Natural killer cell (primary cell): ENCODE data around the gene EPS15. TPM values are rescaled to one million over a fixed set of nuclear protein-coding genes. Genes with fewer than 3 reads are reported as not detected.
"Not testable (repeated sequence)": the region's sequence is repeated elsewhere in the genome, so short reads cannot be mapped to it uniquely, and the experiment has no call there.

ENCODE experiments used
- ATAC-seq, 3 donors: fragments of 150-1000 bp in 2 of 3; fragments of 200-7000 bp in 1 of 3; cut with Tn5 transposase; 1 replicate in 1 of 3; 2 replicates in 2 of 3; pipeline ENCODE4 v1.10.0; 2021; ENCODE audit warnings: mild to moderate bottlenecking in 2 of 3, moderate library complexity in 2 of 3
- DNase-seq, 2 donors: peaks; one replicate each; pipeline versions ENCODE4 v3.0.0 to v3.0.0-alpha.2; 2013 to 2021; ENCODE audit warnings: mixed read lengths in 1 of 2
- H3K27ac ChIP-seq: one replicate; pipeline ENCODE4 v1.5.1; 2013; ENCODE audit warnings: mild to moderate bottlenecking, low read length
- H3K27me3 ChIP-seq: one replicate; pipeline ENCODE4 v1.6.1; 2013; ENCODE audit warnings: low read length; ENCODE audit not compliant: control insufficient read depth, insufficient read depth
- H3K36me3 ChIP-seq: one replicate; pipeline ENCODE4 v1.6.1; 2013; ENCODE audit warnings: low read length; ENCODE audit not compliant: control insufficient read depth, insufficient read depth
- H3K4me1 ChIP-seq: one replicate; pipeline ENCODE4 v1.6.1; 2013; ENCODE audit warnings: low read length; ENCODE audit not compliant: control insufficient read depth, insufficient read depth
- H3K4me3 ChIP-seq: one replicate; pipeline ENCODE4 v1.5.1; 2013; ENCODE audit warnings: low read length
- H3K9me3 ChIP-seq: one replicate; pipeline ENCODE4 v1.6.1; 2013; ENCODE audit warnings: low read length; ENCODE audit not compliant: control insufficient read depth, insufficient read depth
- H3K27ac Mint-ChIP-seq, 2 donors: one replicate each; pipeline ENCODE4 v1.8.0; 2022; ENCODE audit warnings: mild to moderate bottlenecking in 2 of 2, mixed read lengths in 2 of 2, moderate library complexity in 1 of 2
- H3K27me3 Mint-ChIP-seq, 2 donors: one replicate each; pipeline ENCODE4 v1.8.0; 2022; ENCODE audit warnings: low read depth in 2 of 2, mixed read lengths in 2 of 2
- H3K36me3 Mint-ChIP-seq: one replicate; pipeline ENCODE4 v1.8.0; 2022; ENCODE audit warnings: mixed read lengths
- H3K4me1 Mint-ChIP-seq, 2 donors: one replicate each; pipeline ENCODE4 v1.8.0; 2022; ENCODE audit warnings: mixed read lengths in 2 of 2
- H3K4me3 Mint-ChIP-seq: one replicate; pipeline ENCODE4 v1.8.0; 2022; ENCODE audit warnings: mild to moderate bottlenecking, moderate library complexity, mixed read lengths
- H3K9me3 Mint-ChIP-seq, 2 donors: one replicate each; pipeline ENCODE4 v1.8.0; 2022; ENCODE audit warnings: mixed read lengths in 2 of 2
- WGBS: methylation state at CpG from one replicate; pipeline ENCODE4 v1.1.7; 2013; ENCODE audit warnings: missing lambda C conversion rate; ENCODE audit not compliant: insufficient coverage; 5-methylcytosine and 5-hydroxymethylcytosine counted together
- intact Hi-C: fragments of 100-400 bp; cut with micrococcal nuclease; formaldehyde crosslinking; loops from one replicate; pipeline ENCODE4 v1.14.2; 2022
- total RNA-seq, 4 donors: library from RNA; stranded (reverse); fragments of 120-200 nt in 1 of 4; gene quantifications; one replicate each; pipeline versions ENCODE4 v1.2.3 to v1.2.4, GENCODE V29; 2013 to 2022
- TF ChIP-seq, protein P1 (sequence below): fragments of 200-600 bp; IDR thresholded peaks from one replicate; pipeline ENCODE4 v1.8.0; 2022; ENCODE audit warnings: antibody characterized with exemption

Gene EPS15
- total RNA-seq, 3 donors from 2014 or later (not counting 1 experiment from before 2014, with no cell fraction given): 92.7 to 127 (median 93.5) TPM

- Histone ChIP-seq H3K4me1 (no peaks in the 10 kb centered on the region), H3K27me3 (no peaks in the 10 kb centered on the region), H3K4me3 (no peak overlapping the region), H3K36me3 (peaks cover 41% of the 10 kb centered on the region), H3K9me3 (no peaks in the 10 kb centered on the region), H3K27ac (no peak overlapping the region)
- no peak overlapping the region for H3K27ac Mint-ChIP-seq
- no peak overlapping the region for H3K4me3 Mint-ChIP-seq
- intact Hi-C loops: no loop called here
- peaks cover 0 to 9% of the 10 kb centered on the region in 2 donors for H3K4me1 Mint-ChIP-seq
- H3K27me3 Mint-ChIP-seq: no peaks in the 10 kb centered on the region
- TF ChIP-seq, protein P1, sequence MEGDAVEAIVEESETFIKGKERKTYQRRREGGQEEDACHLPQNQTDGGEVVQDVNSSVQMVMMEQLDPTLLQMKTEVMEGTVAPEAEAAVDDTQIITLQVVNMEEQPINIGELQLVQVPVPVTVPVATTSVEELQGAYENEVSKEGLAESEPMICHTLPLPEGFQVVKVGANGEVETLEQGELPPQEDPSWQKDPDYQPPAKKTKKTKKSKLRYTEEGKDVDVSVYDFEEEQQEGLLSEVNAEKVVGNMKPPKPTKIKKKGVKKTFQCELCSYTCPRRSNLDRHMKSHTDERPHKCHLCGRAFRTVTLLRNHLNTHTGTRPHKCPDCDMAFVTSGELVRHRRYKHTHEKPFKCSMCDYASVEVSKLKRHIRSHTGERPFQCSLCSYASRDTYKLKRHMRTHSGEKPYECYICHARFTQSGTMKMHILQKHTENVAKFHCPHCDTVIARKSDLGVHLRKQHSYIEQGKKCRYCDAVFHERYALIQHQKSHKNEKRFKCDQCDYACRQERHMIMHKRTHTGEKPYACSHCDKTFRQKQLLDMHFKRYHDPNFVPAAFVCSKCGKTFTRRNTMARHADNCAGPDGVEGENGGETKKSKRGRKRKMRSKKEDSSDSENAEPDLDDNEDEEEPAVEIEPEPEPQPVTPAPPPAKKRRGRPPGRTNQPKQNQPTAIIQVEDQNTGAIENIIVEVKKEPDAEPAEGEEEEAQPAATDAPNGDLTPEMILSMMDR: no peak
- DNase-seq (no peak), ATAC-seq (no peak)
- no peaks in the 10 kb centered on the region for H3K9me3 Mint-ChIP-seq
- WGBS: 100% methylated on average over 1 of the region's 1 CpG
- H3K36me3 Mint-ChIP-seq: no peaks in the 10 kb centered on the region
Measured at GRCh38 chr1:51463561-51463960, 55.5 kb downstream of the EPS15 start.

DNA sequence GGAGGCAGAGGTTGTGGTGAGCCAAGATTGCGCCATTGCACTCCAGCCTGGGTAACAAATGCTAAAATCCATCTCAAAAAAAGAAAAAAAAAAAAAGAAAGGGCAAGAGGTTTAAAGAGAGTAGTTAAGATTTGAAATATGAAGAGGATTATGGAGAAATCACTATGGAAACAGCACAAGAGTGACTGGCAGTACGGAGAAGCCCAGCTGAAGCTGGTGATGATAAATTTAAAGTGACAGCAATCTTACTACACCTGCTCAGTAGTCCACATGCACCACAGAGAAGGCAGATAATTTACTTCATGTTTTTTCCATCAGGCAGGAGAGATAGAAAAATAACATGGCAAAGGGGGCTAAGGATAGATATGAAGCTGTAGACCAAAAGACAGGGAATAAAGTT is 56.8 kb downstream of the EPS15 start:
- H3K4me1 Mint-ChIP-seq, ATAC-seq, H3K36me3 Mint-ChIP-seq, H3K9me3 ChIP-seq, intact Hi-C loops, H3K4me1 ChIP-seq, DNase-seq, H3K4me3 ChIP-seq, H3K27ac ChIP-seq, H3K4me3 Mint-ChIP-seq, H3K27me3 ChIP-seq, H3K27me3 Mint-ChIP-seq, H3K9me3 Mint-ChIP-seq: not testable (repeated sequence)
- 96% methylated on average over 2 of the region's 2 CpGs for WGBS
- peaks cover 38% of the 10 kb centered on the region for H3K36me3 ChIP-seq
- peak overlapping the region in 1 of 2 donors; percentile 4 for H3K27ac Mint-ChIP-seq

GRCh38 chr1:51454554-51454953 is 64.5 kb downstream of the EPS15 start:
- no peak overlapping the region for H3K4me3 ChIP-seq
- no peak overlapping the region for H3K27ac Mint-ChIP-seq

GRCh38 chr1:51453010-51453409 is 66.1 kb downstream of the EPS15 start:
- H3K27ac ChIP-seq: no peak overlapping the region
- DNase-seq (no peak), ATAC-seq (no peak)
- H3K4me3 ChIP-seq: no peak overlapping the region
- H3K9me3 ChIP-seq: no peaks in the 10 kb centered on the region
- TF ChIP-seq, protein P1: no peak
- Mint-ChIP-seq H3K9me3 (no peaks in the 10 kb centered on the region), H3K36me3 (no peaks in the 10 kb centered on the region), H3K27ac (no peak overlapping the region), H3K4me3 (no peak overlapping the region), H3K4me1 (peaks cover 0 to 5% of the 10 kb centered on the region in 2 donors), H3K27me3 (no peaks in the 10 kb centered on the region)
- H3K4me1 ChIP-seq: no peaks in the 10 kb centered on the region
- no peaks in the 10 kb centered on the region for H3K27me3 ChIP-seq
- peaks cover 17% of the 10 kb centered on the region for H3K36me3 ChIP-seq
- intact Hi-C loops: no loop called here
- no CpG with 5 or more reads among the region's 2 CpGs for WGBS

More at GRCh38 chr1:51454554-51454953, 64.5 kb downstream of the EPS15 start:
- no peak for DNase-seq
- no peaks in the 10 kb centered on the region for H3K4me1 ChIP-seq
- no peaks in the 10 kb centered on the region for H3K36me3 Mint-ChIP-seq
- no peaks in the 10 kb centered on the region for H3K9me3 ChIP-seq
- no peaks in the 10 kb centered on the region for H3K27me3 Mint-ChIP-seq
- no peak overlapping the region for H3K4me3 Mint-ChIP-seq
- H3K4me1 Mint-ChIP-seq: no peaks in the 10 kb centered on the region
- H3K27ac ChIP-seq: no peak overlapping the region
- peaks cover 24% of the 10 kb centered on the region for H3K36me3 ChIP-seq
- intact Hi-C loops: no loop called here
- TF ChIP-seq, protein P1: no peak
- no peaks in the 10 kb centered on the region for H3K9me3 Mint-ChIP-seq
- WGBS: 100% methylated on average over 3 of the region's 4 CpGs
- ATAC-seq: no peak
- no peaks in the 10 kb centered on the region for H3K27me3 ChIP-seq

DNA sequence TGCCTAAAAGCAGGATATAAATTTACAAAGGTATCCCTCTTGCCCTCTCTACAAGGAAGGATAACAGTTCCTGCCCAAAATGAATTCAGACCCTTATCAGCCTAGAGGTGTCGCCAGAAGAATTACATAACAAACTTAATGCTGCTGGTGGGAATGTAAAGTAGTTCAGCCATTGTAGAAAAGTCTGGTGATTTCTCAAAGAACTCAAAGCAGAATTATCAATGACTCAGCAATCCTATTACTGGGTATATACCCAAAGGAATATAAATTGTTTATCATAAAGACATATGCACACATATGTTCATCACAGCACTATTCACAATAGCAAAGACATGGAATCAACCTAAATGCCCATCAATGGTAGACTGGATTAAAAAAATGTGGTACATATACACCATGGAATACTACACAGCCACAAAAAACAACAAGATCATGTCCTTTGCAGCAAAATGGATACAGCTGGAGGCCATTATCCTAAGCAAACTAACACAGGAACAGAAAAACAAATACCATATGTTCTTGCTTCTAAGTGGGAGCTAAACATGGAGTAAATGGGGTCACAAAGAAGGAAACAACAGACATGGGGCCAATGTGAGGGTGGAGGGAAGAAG is 70.1 kb downstream of the EPS15 start:
- intact Hi-C loops, H3K9me3 Mint-ChIP-seq, H3K4me1 Mint-ChIP-seq, DNase-seq, H3K36me3 Mint-ChIP-seq, H3K4me3 Mint-ChIP-seq, H3K4me1 ChIP-seq, H3K27me3 Mint-ChIP-seq, H3K4me3 ChIP-seq, ATAC-seq, H3K9me3 ChIP-seq, H3K27me3 ChIP-seq, H3K27ac ChIP-seq, H3K27ac Mint-ChIP-seq: not testable (repeated sequence)
- H3K36me3 ChIP-seq: peaks cover 32% of the 10 kb centered on the region
- no CpG with 5 or more reads among the region's 1 CpG for WGBS
